NK-92 (cell line): Measurements from ENCODE around the gene COPS9.

Experiments
- DNase-seq: peaks from one replicate; lab custom pipeline; 2025; ENCODE audit not compliant: unreplicated experiment; lab: John Stamatoyannopoulos, UW

The COPS9 gene

GRCh38 chr2:240137596-240138253 is 1.6 kb upstream of the COPS9 start:
- DNase-seq = no peak

GRCh38 chr2:240136671-240137292 is 677 bp upstream of the COPS9 start:
- DNase-seq = no peak

GRCh38 chr2:240135706-240136012 is 446 bp downstream of the COPS9 start:
- DNase-seq = no peak

GRCh38 chr2:240134956-240135520 is 1.1 kb downstream of the COPS9 start:
- no peak for DNase-seq

- no peak for DNase-seq
Observed at GRCh38 chr2:240134466-240134865, 1.6 kb downstream of the COPS9 start.

GRCh38 chr2:240133401-240133800 is 2.7 kb downstream of the COPS9 start:
- no peak for DNase-seq

GRCh38 chr2:240132651-240132980 is 3.5 kb downstream of the COPS9 start:
- no peak for DNase-seq

GRCh38 chr2:240131941-240132650 is 4.0 kb downstream of the COPS9 start:
- no peak for DNase-seq

GRCh38 chr2:240131296-240131695 is 4.8 kb downstream of the COPS9 start:
- no peak for DNase-seq

- DNase-seq = no peak
Observed at GRCh38 chr2:240130393-240131195, 5.5 kb downstream of the COPS9 start.

- DNase-seq = no peak
Observed at GRCh38 chr2:240129731-240130392, 6.2 kb downstream of the COPS9 start.

- DNase-seq = no peak
Observed at GRCh38 chr2:240129311-240129710, 6.8 kb downstream of the COPS9 start.

- no peak for DNase-seq
Observed at GRCh38 chr2:240128608-240129145, 7.4 kb downstream of the COPS9 start.

GRCh38 chr2:240127911-240128607 is 8.0 kb downstream of the COPS9 start:
- no peak for DNase-seq

- no peak for DNase-seq
Observed at GRCh38 chr2:240127191-240127750, 8.8 kb downstream of the COPS9 start.

GRCh38 chr2:240126731-240127130 is 9.4 kb downstream of the COPS9 start:
- DNase-seq = no peak

GRCh38 chr2:240125742-240126141 is 10.4 kb downstream of the COPS9 start:
- no peak for DNase-seq

GRCh38 chr2:240124651-240125030 is 11.5 kb downstream of the COPS9 start:
- DNase-seq = no peak

- DNase-seq = no peak
Observed at GRCh38 chr2:240123821-240124650, 12.1 kb downstream of the COPS9 start.
